HG03045 (cell line): ENCODE results near the gene SIVA1.
"Not testable (repeated sequence)": the region's sequence is repeated elsewhere in the genome, so short reads cannot be mapped to it uniquely, and the experiment has no call there.

Experiments
- ATAC-seq: cut with Tn5 transposase; IDR thresholded peaks from one replicate; pipeline ENCODE4 v1.9.1; 2021; ENCODE audit warnings: mild to moderate bottlenecking, moderate library complexity; ENCODE audit not compliant: unreplicated experiment

Gene SIVA1

GRCh38 chr14:104750056-104750752, 2.7 kb upstream of the SIVA1 start:
- ATAC-seq = no peak

GRCh38 chr14:104750753-104751057, 2.2 kb upstream of the SIVA1 start:
- ATAC-seq = not testable (repeated sequence)

- no peak for ATAC-seq
These were observed 1.2 kb upstream of the SIVA1 start for GRCh38 chr14:104751539-104752422.

- ATAC-seq = peak; percentile 1
These were observed 568 bp upstream of the SIVA1 start for GRCh38 chr14:104752423-104752734.

- no peak for ATAC-seq
These were observed 723 bp downstream of the SIVA1 start for GRCh38 chr14:104753528-104754212.

- no peak for ATAC-seq
These were observed 1.4 kb downstream of the SIVA1 start for GRCh38 chr14:104754213-104754851.

- no peak for ATAC-seq
These were observed 2.7 kb downstream of the SIVA1 start for GRCh38 chr14:104755621-104756020.

- no peak for ATAC-seq
These were observed 3.7 kb downstream of the SIVA1 start for GRCh38 chr14:104756477-104757237.

- ATAC-seq = no peak
These were observed 4.3 kb downstream of the SIVA1 start for GRCh38 chr14:104757238-104757585.

- ATAC-seq = no peak
These were observed 4.9 kb downstream of the SIVA1 start for GRCh38 chr14:104757681-104758392.

GRCh38 chr14:104758981-104759969, 6.3 kb downstream of the SIVA1 start:
- no peak for ATAC-seq

GRCh38 chr14:104765517-104765916, 12.6 kb downstream of the SIVA1 start:
- no peak for ATAC-seq

- no peak for ATAC-seq
These were observed 13.4 kb downstream of the SIVA1 start for GRCh38 chr14:104766256-104766862.

GRCh38 chr14:104766863-104767633, 14.1 kb downstream of the SIVA1 start:
- ATAC-seq = no peak

- ATAC-seq = no peak
These were observed 14.6 kb downstream of the SIVA1 start for GRCh38 chr14:104767634-104767918.

- peak; percentile 55 for ATAC-seq
These were observed 15.7 kb downstream of the SIVA1 start for GRCh38 chr14:104768437-104769323.
